Fibroblast of peridontal ligament (primary cell): ENCODE data around the gene UROD.

Experiments
- DNase-seq: peaks from one replicate; pipeline ENCODE4 v3.0.0-alpha.2; 2010; ENCODE audit errors: extremely low read depth

UROD gene

GRCh38 chr1:45008516-45008915, 3.5 kb upstream of the UROD start:
- DNase-seq = no peak

GRCh38 chr1:45009296-45009865, 2.7 kb upstream of the UROD start:
- no peak for DNase-seq

- DNase-seq = no peak
These were observed 1.8 kb upstream of the UROD start for GRCh38 chr1:45009956-45010854.

GRCh38 chr1:45010855-45011811, 921 bp upstream of the UROD start, which contains the start of gene HECTD3:
Gene HECTD3, minus strand, starts transcription at chr1:45011324. Its CDS starts 67 bp downstream, at chr1:45011257.
- DNase-seq = peak; percentile 69

- peak; percentile 70 for DNase-seq
These were observed 705 bp downstream of the UROD start for GRCh38 chr1:45012639-45013278.

- DNase-seq = no peak
These were observed 1.6 kb downstream of the UROD start for GRCh38 chr1:45013551-45014209.

GRCh38 chr1:45014321-45015028, 2.4 kb downstream of the UROD start:
- DNase-seq = peak; percentile 94

- no peak for DNase-seq
These were observed 3.6 kb downstream of the UROD start for GRCh38 chr1:45015683-45016082.

- no peak for DNase-seq
These were observed 4.1 kb downstream of the UROD start for GRCh38 chr1:45016090-45016697.

- no peak for DNase-seq
These were observed 4.7 kb downstream of the UROD start for GRCh38 chr1:45016767-45017166.

GRCh38 chr1:45018599-45019230, 6.7 kb downstream of the UROD start:
- DNase-seq = peak; percentile 57

- no peak for DNase-seq
These were observed 11.6 kb downstream of the UROD start for GRCh38 chr1:45023663-45024062.

GRCh38 chr1:45026446-45026845, 14.4 kb downstream of the UROD start:
- peak; percentile 52 for DNase-seq

GRCh38 chr1:45032837-45033236, 20.8 kb downstream of the UROD start:
- no peak for DNase-seq

- DNase-seq = no peak
These were observed 21.3 kb downstream of the UROD start for GRCh38 chr1:45033356-45033755.

- DNase-seq = no peak
These were observed 23.7 kb downstream of the UROD start for GRCh38 chr1:45035631-45036301.

- DNase-seq = no peak
These were observed 25.4 kb downstream of the UROD start for GRCh38 chr1:45037456-45037855.

- DNase-seq = no peak
These were observed 26.2 kb downstream of the UROD start for GRCh38 chr1:45038240-45038639.
